Occipital lobe (tissue), 2 donors: ENCODE data around the gene MAN2B1. TPM values are rescaled to one million over a fixed set of nuclear protein-coding genes. Genes with fewer than 3 reads are reported as not detected.
A peak's percentile ranks its signal among the peaks of the same experiment; 100 is the strongest.
"Not testable (repeated sequence)": the region's sequence is repeated elsewhere in the genome, so short reads cannot be mapped to it uniquely, and the experiment has no call there.

Experiments used
- DNase-seq: peaks from one replicate; lab custom pipeline; 2025; lab: John Stamatoyannopoulos, UW
- total RNA-seq: library from RNA; depleted of rRNA; stranded (reverse); fragments of >200 nt; gene quantifications from one replicate; pipeline ENCODE4 v1.2.3, GENCODE V29; 2014

MAN2B1 gene
- total RNA-seq, 1 donor from 2014 or later, result 17.2 TPM

GRCh38 chr19:12689012-12689411, 22.5 kb upstream of the MAN2B1 start:
- no peak for DNase-seq

- DNase-seq, result no peak
These were observed 21.1 kb upstream of the MAN2B1 start, which contains the start of gene GNG14 for GRCh38 chr19:12687496-12688196. Gene GNG14 (plus strand): TSS chr19:12687998. CDS start chr19:12688049, 51 bp downstream.

- no peak for DNase-seq
These were observed 19.3 kb upstream of the MAN2B1 start for GRCh38 chr19:12685831-12686230.

- DNase-seq, result peak; percentile 82
These were observed 14.8 kb upstream of the MAN2B1 start, which contains the start of gene DHPS for GRCh38 chr19:12681074-12681987. Gene DHPS (minus strand): TSS chr19:12681880. CDS start chr19:12681766, 114 bp downstream.

- DNase-seq, result no peak
These were observed 13.5 kb upstream of the MAN2B1 start for GRCh38 chr19:12680034-12680433.

GRCh38 chr19:12678039-12678438, 11.5 kb upstream of the MAN2B1 start:
- DNase-seq, result not testable (repeated sequence)

GRCh38 chr19:12676928-12677327, 10.4 kb upstream of the MAN2B1 start:
- DNase-seq, result no peak

- DNase-seq, result peak; percentile 60
These were observed 9.8 kb upstream of the MAN2B1 start for GRCh38 chr19:12676384-12676792.

- DNase-seq, result no peak
These were observed 9.4 kb upstream of the MAN2B1 start for GRCh38 chr19:12675940-12676339.

GRCh38 chr19:12675399-12675798, 8.9 kb upstream of the MAN2B1 start:
- no peak for DNase-seq

GRCh38 chr19:12672744-12673143, 6.2 kb upstream of the MAN2B1 start:
- DNase-seq, result no peak

- no peak for DNase-seq
These were observed 3.8 kb upstream of the MAN2B1 start for GRCh38 chr19:12670159-12670928.

- DNase-seq, result peak; percentile 72
These were observed 3.0 kb upstream of the MAN2B1 start for GRCh38 chr19:12669270-12670158.

- DNase-seq, result peak; percentile 71
These were observed 2.4 kb upstream of the MAN2B1 start for GRCh38 chr19:12668932-12669269.

- DNase-seq, result no peak
These were observed 1.8 kb upstream of the MAN2B1 start for GRCh38 chr19:12668346-12668745.

- DNase-seq, result no peak
These were observed 1.3 kb upstream of the MAN2B1 start for GRCh38 chr19:12667731-12668302.

GRCh38 chr19:12665671-12666264, 774 bp downstream of the MAN2B1 start:
- no peak for DNase-seq

- DNase-seq, result no peak
These were observed 1.3 kb downstream of the MAN2B1 start for GRCh38 chr19:12665281-12665573.

GRCh38 chr19:12664406-12665280, 1.9 kb downstream of the MAN2B1 start:
- no peak for DNase-seq
